HG03378 (cell line): Measurements from ENCODE around the gene HOTAIR.

ENCODE experiments used
- ATAC-seq: cut with Tn5 transposase; IDR thresholded peaks from one replicate; pipeline ENCODE4 v1.9.1; 2021; ENCODE audit warnings: mild to moderate bottlenecking, moderate library complexity; ENCODE audit not compliant: unreplicated experiment

Gene HOTAIR

DNA sequence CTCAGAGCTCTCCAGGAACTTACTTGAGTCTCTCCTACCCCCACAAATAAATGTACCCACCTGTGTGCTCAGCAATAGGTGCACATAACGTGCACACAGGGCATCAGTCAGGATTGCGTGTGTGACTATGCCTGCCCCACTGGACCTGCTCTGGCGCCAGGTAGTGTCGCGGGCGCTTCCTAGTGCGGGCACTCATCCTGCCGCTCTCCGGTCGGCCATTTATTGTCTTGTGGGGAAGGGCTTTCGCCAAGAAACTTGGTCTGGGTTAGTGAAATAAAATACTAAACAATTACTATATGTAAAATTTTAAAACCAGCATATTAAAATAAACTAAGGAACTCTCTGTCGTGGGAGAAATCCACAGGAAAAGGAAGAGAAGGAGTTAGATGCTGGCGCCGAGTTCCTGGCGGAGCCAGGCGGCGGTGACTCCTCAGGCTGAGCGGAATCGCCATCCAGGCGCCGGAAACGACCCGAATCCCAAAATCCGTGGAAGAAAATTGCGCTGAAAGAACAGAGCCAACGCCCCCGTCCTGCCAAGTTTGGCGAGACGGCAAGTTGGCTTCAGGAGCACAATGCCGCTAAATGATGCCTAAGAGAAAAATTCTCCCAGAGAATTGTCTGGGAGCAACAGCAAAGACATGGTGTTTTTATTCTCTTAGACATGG is 44.0 kb downstream of the HOTAIR start:
- ATAC-seq: no peak

DNA sequence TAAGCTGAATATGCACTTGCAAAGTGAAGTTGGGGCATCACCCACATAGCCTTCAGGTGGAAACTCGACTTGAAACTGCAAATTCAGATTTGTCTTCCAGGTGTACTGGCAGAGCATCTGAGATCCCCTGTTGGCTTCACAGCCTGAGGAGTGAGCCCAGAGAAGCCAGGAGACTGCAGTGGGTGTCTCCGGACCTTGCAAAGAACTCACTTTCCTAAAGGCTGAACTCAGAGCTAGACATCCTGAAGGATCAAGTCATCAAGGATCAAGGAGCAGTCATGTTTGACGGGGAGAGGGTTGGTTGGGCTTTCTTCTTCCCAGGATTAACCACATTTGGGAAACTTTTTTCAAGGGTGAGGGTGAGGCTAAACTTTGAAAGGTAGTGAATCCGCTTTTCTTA is 45.2 kb downstream of the HOTAIR start:
- ATAC-seq: no peak

DNA sequence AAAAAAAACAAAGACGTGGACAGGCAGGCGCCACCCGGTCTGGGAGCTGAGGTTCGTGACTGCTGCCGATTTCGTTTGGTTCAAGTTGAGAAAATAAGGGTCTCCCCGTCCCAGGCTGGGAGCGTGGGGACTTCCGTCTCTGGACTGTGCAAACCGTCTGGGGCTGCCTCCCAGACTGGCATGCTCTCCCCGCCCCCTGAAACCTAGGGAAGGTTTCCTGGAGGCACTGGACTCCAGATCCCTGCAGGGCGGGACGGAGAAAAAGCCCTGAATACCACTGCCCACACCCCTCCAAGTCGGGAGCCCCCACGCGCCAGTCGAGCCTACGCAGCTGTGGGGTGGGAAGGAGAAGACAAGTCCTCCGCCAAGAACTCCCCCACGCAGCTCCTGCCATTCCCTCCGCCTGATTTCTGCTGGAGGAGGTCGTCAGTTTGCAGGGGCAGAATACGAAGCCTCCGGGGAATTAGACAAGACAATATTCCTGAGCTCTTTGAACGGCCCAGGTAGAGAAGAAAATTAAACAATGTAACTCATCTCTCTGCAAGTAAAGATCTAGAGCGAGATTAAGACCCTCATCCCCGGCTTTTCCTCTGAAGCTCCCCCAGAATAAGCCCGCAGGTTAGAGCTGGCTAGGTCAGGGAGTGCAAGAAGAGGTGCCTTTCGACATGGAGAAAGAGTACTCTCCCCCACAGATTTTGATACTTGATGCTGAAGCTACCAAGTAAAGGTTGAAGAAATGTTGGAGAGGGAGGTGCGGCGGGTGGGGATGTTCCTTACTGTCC is 46.5 kb downstream of the HOTAIR start:
- ATAC-seq: no peak

DNA sequence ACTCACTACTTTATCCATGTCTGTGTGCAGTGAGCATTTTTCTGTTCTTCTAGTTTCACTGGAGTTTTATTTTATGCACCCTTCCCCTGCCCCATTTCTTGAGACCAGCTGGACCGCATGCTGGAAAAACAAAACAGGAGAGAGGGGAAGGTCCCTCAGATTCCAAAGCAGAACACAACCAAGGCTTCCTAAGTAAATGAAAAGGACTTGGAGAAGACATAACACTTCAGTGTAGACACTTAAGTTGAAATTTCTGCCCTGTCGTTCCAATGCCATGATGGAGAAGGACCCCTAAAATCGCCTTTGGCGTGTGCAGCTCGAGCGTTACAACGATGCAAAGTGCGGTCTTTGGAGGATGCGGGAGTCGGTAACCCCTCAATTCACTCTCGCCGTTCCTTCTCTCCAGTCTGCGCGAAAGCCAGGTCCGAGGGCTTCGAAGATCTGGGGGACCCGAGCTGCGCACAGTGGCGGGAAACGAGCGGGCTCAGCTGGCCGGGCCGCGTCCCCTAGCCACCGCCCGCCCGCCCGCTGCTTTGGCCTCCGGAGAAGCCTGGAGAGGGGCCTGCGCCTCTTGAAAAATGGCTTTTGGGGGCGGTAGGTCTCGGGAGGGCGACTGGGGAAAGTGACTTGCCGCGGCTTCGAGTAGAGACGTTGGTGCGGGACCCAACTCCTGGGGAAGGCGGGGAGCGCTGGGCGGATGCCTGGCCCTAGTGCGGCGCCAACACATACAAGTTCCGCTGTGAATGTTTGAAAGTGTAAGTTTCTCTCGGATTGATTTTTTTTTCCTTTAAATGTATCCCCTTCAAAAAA is 47.3 kb downstream of the HOTAIR start:
- ATAC-seq: no peak

DNA sequence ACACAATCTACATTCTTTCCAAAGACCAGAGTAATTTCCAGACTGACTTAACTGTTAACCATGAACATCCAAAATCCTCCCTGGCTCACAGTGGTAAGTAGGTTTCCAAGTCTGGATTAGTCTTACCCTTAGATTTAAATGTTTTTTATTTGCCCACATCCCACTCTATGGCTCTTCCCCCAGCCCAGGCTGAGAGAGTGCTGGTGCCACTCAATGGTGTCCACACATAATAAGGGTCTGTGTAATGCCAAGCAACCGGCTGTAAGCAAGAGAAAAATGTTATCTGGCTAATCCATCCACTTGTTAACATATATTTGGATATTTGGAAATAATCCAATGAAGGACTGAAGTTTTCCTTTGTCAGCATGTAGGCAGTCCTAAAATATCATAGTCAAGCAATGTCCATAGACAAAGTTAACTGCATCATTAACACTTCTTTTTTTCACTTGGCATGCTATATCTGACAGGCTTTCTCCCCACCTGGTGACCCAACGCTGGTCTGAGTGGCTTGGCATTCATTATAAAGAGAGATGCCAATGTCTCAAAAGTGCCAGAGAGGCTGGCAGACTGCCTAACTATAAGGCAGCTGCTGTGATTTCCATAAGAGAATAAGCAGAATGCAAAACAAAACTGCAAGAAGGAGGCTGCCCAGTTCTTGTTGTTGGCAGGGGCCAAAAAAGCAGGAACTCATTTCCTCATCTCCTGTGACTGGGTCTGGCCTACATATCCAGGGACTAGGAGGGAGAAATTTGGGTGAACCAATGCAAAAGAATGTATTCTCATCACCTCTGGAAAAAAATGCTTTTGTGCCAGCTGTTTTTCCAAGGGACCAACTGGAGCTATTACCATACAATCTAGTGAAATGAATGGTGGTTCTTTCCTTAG is 50.0 kb downstream of the HOTAIR start:
- ATAC-seq: no peak

DNA sequence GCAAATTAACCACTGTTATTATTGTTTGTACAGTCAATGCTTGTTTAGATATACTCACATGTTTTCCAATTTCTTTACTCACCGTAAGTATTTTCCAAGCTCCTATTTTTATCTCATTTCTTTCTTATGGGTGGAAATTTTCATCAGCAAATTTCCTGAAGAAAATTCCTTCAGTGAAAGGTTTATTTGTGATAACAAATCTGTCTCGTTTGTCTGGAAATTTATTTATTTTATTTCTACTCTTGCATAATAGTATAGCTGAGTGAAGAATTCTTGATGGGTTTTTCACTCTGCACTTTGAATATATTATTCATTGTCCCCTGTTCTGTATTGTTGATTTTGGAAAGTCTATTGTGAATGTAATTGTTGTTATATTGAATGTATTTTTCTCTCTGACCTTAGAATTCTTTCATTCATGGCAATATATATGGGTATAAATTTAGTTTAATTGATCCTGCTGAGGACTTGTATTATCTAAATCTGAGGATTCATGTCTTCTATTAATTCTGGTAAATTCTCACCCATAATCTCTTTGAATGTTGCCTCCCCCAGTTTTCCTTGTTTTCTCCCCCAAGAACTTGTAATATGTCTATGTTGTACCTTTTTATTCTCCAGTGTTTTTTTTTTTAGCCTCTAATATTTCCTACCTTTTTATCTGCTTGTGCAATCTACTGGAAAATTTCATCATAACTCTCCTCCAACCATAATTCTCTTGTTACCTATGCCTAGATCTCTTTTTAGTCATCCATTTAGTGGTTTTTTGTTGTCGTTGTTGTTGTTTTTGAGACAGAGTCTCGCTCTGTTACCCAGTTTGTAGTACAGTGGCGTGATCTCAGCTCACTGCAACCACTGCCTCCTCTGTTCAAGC is 57.7 kb downstream of the HOTAIR start:
- no peak for ATAC-seq
